NCI-H510A treated with DMSO at 0.1 percent for 48 hours (cell line): Measurements from ENCODE around the gene CA10.

ENCODE experiments used
- DNase-seq: peaks from one replicate; lab custom pipeline; 2025; lab: John Stamatoyannopoulos, UW

The CA10 gene

GRCh38 chr17:52047086-52047485, 111.4 kb downstream of the CA10 start:
- no peak for DNase-seq

GRCh38 chr17:52041123-52041617, 117.3 kb downstream of the CA10 start:
- no peak for DNase-seq

- no peak for DNase-seq
Observed at GRCh38 chr17:52036416-52036815, 122.1 kb downstream of the CA10 start.

GRCh38 chr17:52035336-52035915, 123.1 kb downstream of the CA10 start:
- no peak for DNase-seq

- no peak for DNase-seq
Observed at GRCh38 chr17:52032454-52032853, 126.1 kb downstream of the CA10 start.

GRCh38 chr17:52030052-52030451, 128.5 kb downstream of the CA10 start:
- no peak for DNase-seq

GRCh38 chr17:52027620-52028295, 130.8 kb downstream of the CA10 start:
- no peak for DNase-seq

GRCh38 chr17:52027081-52027480, 131.4 kb downstream of the CA10 start:
- no peak for DNase-seq

GRCh38 chr17:52026075-52026474, 132.4 kb downstream of the CA10 start:
- no peak for DNase-seq

- no peak for DNase-seq
Observed at GRCh38 chr17:52025236-52025635, 133.3 kb downstream of the CA10 start.

GRCh38 chr17:52024300-52024870, 134.1 kb downstream of the CA10 start:
- no peak for DNase-seq

- DNase-seq, result no peak
Observed at GRCh38 chr17:52011064-52011463, 147.4 kb downstream of the CA10 start.

GRCh38 chr17:51999654-52000053, 158.9 kb downstream of the CA10 start:
- DNase-seq, result no peak

GRCh38 chr17:51997723-51998122, 160.8 kb downstream of the CA10 start:
- DNase-seq, result peak; percentile 97

GRCh38 chr17:51995797-51996403, 162.6 kb downstream of the CA10 start:
- DNase-seq, result no peak

GRCh38 chr17:51992864-51993416, 165.6 kb downstream of the CA10 start:
- no peak for DNase-seq

- DNase-seq, result no peak
Observed at GRCh38 chr17:51971121-51971520, 187.4 kb downstream of the CA10 start.

GRCh38 chr17:51961689-51962088, 196.8 kb downstream of the CA10 start:
- DNase-seq, result no peak

GRCh38 chr17:51957786-51958185, 200.7 kb downstream of the CA10 start:
- no peak for DNase-seq

- DNase-seq, result no peak
Observed at GRCh38 chr17:51955245-51955644, 203.3 kb downstream of the CA10 start.

- DNase-seq, result no peak
Observed at GRCh38 chr17:51954232-51954765, 204.2 kb downstream of the CA10 start.

- DNase-seq, result no peak
Observed at GRCh38 chr17:51951741-51952140, 206.8 kb downstream of the CA10 start.
